GM12891 (cell line): ENCODE data around the gene TROAP.

Experiments used
- POLR2A ChIP-seq: IDR thresholded peaks from 2 replicates; pipeline ENCODE4 v1.6.1; 2011; ENCODE audit warnings: low read depth, low read length, control low read depth
- POLR2AphosphoS5 ChIP-seq: IDR thresholded peaks from 2 replicates; pipeline ENCODE4 v1.6.1; 2011; ENCODE audit warnings: low read depth, low read length, control low read depth
- POU2F2 ChIP-seq: IDR thresholded peaks from 2 replicates; pipeline ENCODE4 v1.6.1; 2011; ENCODE audit warnings: low read depth, mild to moderate bottlenecking, control low read depth, low read length, moderate library complexity
- TAF1 ChIP-seq: IDR thresholded peaks from 2 replicates; pipeline ENCODE4 v1.6.1; 2011; ENCODE audit warnings: low read depth, low read length, control low read depth

- TF ChIP-seq POLR2A (peak; percentile 22; the same call in 1 of the 2 replicates), POLR2AphosphoS5 (peak; percentile 59; the same call in 1 of the 2 replicates), TAF1 (no peak), POU2F2 (no peak)
Measured at GRCh38 chr12:49274396-49275069, 48.5 kb upstream of the TROAP start.
